HG02610 (cell line): ENCODE data around the gene MASP2.
"Not testable (repeated sequence)": the region's sequence is repeated elsewhere in the genome, so short reads cannot be mapped to it uniquely, and the experiment has no call there.

Source experiments
- ATAC-seq: cut with Tn5 transposase; IDR thresholded peaks from one replicate; pipeline ENCODE4 v1.9.1; 2021; ENCODE audit warnings: mild to moderate bottlenecking, moderate library complexity; ENCODE audit not compliant: unreplicated experiment

MASP2 gene

GRCh38 chr1:11058595-11059154, 11.6 kb upstream of the MASP2 start:
- ATAC-seq = no peak

- ATAC-seq = no peak
Observed at GRCh38 chr1:11058026-11058425, 11.0 kb upstream of the MASP2 start.

DNA sequence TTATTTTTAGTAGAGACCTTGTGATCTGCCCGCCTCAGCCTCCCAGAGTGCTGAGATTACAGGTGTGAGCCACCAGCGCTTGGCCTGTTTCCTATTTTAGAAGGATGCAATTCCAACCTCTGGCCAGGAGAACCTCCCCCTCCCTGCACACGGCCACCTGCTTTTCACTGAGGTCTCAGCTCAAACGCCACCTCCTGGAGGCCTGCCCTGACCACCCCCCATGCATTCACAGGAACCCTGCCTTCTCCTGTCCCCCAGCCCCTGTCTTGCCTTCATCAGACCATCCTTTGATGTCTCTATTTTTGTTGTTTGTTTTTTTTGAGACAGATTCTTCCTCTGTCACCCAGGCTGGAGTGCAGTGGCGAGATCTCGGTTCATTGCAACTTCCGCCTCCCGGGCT, 10.4 kb upstream of the MASP2 start:
- no peak for ATAC-seq

GRCh38 chr1:11056504-11056903, 9.5 kb upstream of the MASP2 start:
- no peak for ATAC-seq

- ATAC-seq = no peak
Observed at GRCh38 chr1:11055676-11056075, 8.6 kb upstream of the MASP2 start.

DNA sequence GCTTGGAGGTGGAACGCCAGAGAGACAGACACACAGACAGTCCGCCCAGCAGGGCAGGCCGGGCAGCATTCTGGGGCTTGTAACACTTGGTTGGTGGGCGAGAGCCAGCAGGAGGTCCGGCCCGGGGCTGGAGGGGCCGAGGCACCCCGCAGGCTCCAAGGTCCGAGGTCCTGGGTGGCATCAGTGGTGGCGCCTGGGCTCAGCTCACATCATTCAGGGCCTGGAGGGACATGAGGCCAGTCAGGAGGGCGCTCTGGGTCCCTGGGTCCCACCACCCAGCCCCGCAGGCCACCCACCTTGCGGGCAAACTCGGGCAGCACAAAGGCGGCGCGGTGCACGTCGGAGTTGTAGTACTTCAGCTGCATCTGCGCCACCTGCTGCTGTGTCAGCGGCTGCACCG, 7.6 kb upstream of the MASP2 start:
- no peak for ATAC-seq

GRCh38 chr1:11054181-11054580, 7.1 kb upstream of the MASP2 start:
- no peak for ATAC-seq

- no peak for ATAC-seq
Observed at GRCh38 chr1:11053758-11054137, 6.7 kb upstream of the MASP2 start.

DNA sequence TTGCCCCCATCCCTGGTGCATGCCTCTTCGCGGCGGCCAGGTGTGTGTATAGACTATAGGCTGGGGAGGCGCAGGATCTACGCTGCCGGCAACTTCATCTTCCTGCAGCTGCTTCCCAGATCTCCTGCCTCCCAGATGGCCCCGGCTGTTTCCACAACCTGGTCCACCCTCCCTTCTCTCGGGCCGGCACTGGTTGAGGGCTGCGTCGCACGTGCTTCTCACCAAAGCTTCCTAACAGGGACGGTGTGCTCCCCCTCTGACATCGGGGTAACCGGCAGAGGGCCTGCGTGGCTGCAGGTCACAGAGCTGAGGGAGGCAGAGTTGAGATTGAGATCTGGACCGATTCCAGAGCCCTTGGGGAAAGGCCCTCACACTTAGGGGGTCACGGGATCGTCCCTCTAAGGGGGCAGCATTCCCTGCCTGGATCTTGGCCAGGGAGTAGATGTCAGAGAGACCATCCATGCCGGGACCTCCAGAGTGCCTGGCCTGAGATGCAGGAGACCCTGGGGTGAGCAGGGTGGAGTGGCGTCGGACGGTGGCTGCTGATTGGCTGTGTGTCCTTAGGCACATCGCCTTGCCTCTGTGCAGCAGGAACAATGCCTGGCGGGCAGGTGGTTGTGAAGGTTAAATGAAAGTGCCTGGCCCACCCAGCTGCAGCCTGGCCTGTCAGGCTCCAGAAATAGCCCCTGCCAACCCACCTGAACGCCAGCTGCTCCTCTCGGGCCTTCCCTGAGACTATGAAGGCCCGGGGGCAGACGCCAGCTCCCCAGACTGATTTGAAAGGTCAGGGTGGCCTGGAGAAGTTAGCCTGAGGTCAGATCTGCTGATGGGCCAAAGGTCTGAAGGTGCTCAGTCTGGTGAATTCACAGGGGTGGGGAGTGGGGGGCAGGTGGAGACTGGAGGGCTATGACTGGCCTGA, 6.1 kb upstream of the MASP2 start:
- ATAC-seq = no peak

DNA sequence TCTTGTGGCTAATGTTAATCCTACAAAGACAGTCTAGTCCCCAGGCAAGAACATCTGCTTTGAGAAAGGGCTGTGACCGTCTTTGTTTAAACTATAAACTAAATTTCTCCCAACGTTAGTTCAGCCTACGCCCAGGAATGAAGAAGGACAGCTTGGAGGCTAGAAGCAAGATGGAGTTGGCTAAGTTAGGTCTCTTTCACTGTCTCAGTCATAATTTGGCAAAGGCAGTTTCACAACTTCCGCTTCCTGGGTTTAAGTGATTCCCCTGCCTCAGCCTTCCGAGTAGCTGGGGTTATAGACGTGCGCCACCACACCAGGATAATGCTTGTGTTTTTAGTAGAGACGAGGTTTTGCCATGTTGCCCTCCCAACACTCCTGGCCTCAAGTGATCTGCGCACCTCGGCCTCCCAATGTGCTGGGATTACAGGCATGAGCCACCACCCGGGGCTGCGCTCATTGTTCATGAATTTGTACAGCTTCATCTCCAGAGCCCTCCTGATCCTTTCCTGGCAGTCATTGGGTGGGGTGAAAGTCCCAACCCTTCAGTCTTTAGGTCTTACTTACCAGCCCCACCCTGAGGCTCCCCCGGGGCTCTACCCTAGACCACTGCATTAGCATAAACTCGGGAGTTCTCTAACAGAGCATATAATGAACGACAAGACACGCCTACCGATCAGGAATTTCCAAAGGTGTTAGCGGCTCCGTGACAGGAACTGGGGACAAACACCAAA, 4.9 kb upstream of the MASP2 start:
- no peak for ATAC-seq

- ATAC-seq = not testable (repeated sequence)
Observed at GRCh38 chr1:11051121-11051520, 4.1 kb upstream of the MASP2 start.

DNA sequence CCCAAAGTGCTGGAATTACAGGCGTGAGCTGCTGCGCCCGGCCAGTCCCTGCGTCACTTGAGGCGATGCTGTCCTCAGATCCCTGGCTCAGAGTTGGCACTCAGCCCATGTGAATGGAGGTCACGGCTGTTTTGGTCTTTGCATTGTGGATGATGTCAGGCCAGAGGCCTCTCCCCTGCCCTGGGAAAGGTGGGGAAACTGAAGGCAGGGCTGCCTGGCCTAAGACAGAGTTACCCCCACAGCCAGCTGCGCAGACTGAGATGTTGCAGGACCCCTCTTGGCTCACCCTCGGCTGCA, 821 bp downstream of the MASP2 start:
- ATAC-seq = no peak

GRCh38 chr1:11045428-11046269, 1.4 kb downstream of the MASP2 start:
- no peak for ATAC-seq

GRCh38 chr1:11044849-11045427, 2.1 kb downstream of the MASP2 start:
- ATAC-seq = no peak

GRCh38 chr1:11044086-11044848, 2.8 kb downstream of the MASP2 start:
- ATAC-seq = no peak

DNA sequence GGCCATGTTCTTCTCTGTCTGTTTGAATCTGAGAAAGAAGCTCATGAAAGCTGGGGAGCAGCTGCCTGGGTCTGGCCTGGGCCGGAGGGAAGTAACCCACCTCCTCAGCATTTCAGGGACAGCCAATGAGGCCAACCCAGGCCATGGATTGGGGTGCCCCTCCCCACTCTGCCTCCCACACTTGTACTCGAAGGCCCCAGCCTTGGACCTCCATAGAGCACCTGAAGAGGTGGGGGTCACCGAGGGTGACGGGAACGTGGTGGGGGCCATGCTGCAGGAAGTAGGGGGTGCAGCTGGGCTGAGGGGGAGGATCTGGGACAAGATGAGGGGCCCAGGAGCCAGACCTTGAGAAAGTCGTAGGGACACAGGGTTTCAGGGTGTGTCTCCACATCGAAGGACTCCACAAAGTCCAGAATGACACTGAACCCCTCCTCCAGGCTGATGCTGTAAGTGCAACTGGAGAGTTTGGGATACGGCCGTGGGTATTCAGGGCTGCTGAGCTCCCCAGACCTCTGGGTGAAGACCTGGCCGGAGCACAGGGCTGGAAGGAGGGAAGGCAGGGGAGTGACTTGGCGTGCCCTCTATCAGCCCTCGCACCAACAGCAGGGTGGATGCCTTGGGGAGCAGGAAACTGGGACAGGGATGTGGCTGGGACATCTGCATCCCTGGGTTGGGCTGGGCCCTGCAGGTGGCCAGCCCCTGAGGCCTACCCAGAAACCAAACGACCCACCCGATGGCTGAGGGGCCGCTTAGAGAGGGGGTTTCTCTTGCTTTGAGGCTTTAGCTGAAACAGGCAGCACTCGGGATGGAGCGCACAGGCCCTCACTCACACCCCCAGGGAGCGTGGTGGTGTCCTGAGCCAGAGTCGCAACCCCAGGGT, 3.8 kb downstream of the MASP2 start:
- no peak for ATAC-seq

- no peak for ATAC-seq
Observed at GRCh38 chr1:11042065-11042464, 5.0 kb downstream of the MASP2 start.

DNA sequence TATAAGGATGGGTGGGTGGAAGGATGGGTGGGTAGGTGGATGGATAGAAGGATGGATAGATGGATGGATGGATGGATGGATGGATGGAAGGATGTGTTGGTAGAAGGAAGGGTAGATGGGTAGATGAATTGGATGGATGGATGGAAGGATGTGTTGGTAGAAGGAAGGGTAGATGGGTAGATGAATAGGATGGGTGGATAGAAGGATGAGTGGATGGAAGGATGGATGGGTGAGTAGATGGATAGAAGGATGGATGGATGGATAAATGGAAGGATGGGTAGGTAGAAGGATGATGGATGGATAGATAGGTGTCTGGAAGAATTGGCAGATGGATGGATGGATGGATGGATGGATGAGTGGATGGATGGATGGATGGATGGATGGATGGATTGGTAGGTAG, 6.0 kb downstream of the MASP2 start:
- no peak for ATAC-seq

GRCh38 chr1:11040105-11040429, 7.0 kb downstream of the MASP2 start:
- ATAC-seq = not testable (repeated sequence)
